Head of caudate nucleus (tissue), 42 donors: ENCODE results near the gene PRICKLE2.

ENCODE experiments used
- DNase-seq, 42 donors: peaks; one replicate each; pipeline versions ENCODE4 v3.0.0 to v3.0.0-alpha.2; 2020 to 2021; ENCODE audit warnings: mixed read lengths in 7 of 42
- intact Hi-C: fragments of 100-400 bp; cut with DNase I; formaldehyde crosslinking; loops from one replicate; pipeline ENCODE4 v1.15.0; 2022

PRICKLE2 gene

GRCh38 chr3:64049832-64050231 is 175.4 kb downstream of the PRICKLE2 start:
- DNase-seq: no peak
- intact Hi-C loops: no loop called here

- no peak for DNase-seq
- intact Hi-C loops: no loop called here
These were observed 176.1 kb downstream of the PRICKLE2 start for GRCh38 chr3:64049136-64049535.

- DNase-seq: no peak
- intact Hi-C loops: no loop called here
These were observed 176.6 kb downstream of the PRICKLE2 start for GRCh38 chr3:64048631-64049061.

GRCh38 chr3:64047787-64048186 is 177.5 kb downstream of the PRICKLE2 start:
- intact Hi-C loops: no loop called here
- no peak for DNase-seq

DNA sequence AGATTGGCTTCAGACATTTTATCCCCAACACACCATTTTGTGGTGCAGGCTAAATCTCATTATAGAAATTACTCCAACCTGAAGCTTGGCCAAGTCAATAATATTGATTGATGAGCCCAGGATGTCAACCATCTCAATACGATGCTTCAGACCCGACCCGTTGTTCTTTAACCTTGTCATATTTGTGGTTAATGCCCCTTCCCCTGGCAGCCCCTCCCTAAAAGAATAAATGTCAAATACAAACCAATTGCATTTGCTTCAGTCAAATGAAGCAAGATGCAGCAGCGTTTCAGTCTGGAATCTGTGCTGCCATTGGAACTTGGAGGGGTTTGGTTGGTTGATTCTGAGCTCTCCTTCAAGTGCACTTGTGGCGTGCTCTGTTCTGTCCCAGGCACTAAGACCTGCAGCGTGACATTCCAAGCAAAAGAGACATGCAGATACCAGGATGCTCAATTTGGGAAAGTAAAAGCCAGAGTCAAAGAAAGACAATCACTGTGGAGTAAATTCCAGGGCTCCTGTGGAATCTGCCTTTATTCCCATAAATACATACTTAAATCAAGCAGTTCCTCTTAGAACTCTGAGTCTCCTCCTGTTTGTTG is 178.2 kb downstream of the PRICKLE2 start:
- intact Hi-C loops: no loop called here
- DNase-seq: no peak

DNA sequence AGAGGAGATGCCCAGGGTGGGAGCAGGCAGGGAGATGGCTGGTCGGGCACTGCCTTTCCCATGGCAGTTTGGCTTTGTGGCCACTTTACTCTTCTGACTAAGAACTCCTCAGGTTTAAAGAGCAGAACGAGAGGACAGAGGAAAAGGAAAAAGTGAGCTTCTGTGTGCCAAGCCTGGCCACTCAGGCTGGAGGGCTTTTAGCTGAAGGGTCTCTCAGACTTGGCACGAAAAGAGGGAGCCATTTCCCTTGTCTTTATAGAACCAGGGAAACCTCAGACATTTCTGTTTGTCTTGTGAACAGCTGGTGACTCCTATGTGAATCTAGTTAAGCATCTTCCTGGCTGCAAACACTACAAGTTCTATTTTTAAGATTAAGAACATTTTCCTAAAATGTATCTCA is 178.7 kb downstream of the PRICKLE2 start:
- intact Hi-C loops: no loop called here
- no peak for DNase-seq

GRCh38 chr3:64042952-64043351 is 182.3 kb downstream of the PRICKLE2 start:
- no peak for DNase-seq
- intact Hi-C loops: no loop called here
